ENCODE data around the gene ARIH2.
A peak's percentile ranks its signal among the peaks of the same experiment; 100 is the strongest.

ARIH2 gene

GRCh38 chr3:49020330-49021212 lies 101.9 kb downstream of the ARIH2 start:
- no peak for DNase-seq

DNA sequence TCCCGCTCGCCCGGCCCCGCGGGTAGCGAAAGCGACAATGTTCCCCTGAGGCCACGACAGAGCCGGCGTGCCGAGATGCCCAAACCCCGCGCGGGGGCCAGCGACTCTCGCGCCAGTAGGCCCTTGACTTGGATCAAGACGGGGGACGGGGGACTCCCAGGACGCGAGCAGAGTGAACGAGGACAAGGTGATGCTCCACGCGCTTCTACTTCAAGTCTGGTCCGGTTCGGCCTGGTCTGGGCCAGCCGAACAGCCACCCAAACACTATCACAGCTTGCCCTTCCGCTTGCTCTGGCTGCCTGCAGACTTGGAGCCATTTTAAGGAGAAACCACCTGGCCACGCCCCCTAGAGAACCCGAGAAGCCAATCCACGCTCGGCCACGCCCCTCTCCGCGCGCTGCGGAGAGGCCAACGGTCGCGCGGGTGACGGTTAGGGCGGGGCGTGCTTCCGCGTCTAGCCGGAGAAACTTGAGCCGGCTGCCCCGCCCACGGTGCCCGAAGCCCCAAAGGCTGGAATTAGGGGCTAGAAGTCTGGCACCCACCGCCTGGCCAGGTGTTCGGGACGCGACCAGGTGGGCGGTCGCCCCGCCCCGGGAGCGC lies 102.7 kb downstream of the ARIH2 start:
- DNase-seq, result peak; percentile 90

DNA sequence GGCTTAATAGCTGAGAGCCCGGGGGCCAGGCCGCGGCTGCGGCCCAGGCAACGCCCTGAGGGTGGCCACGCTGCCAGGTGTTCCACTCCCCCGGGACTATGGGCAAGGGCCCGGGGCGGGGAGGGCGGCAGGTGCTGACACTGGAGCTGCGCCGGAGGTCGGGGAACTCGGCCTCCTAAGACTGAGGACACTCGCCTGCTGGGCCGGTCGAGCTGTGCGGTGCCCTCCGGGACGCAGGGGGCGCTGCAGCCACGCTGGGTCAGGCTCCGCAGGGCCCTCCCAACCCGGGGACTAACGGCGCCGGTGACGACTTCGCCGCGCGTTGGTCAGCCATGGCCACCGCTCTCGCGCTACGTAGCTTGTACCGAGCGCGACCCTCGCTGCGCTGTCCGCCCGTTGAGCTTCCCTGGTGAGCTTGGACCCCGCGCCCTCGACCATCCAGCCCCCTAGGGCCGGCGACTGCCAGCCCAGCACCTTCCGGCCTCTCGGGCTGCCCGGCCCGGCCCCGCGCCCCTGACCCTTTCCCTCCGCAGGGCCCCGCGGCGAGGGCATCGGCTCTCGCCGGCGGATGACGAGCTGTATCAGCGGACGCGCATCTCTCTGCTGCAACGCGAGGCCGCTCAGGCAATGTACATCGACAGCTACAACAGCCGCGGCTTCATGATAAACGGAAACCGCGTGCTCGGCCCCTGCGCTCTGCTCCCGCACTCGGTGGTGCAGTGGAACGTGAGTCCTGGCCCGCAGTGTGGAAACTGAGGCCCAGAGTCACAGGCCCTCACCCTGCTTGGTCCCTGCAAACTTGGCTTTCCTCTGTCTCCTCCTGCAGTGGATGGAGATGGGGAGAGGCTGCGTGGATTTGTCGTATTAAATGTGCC lies 103.4 kb downstream of the ARIH2 start, which contains the start of gene NDUFAF3:
NDUFAF3 (plus strand) TSS at position 309 of the 875 bp plus-strand sequence; CDS start at position 333, 24 bp downstream.
- peak; percentile 73 for DNase-seq

GRCh38 chr3:49022688-49023171 lies 104.1 kb downstream of the ARIH2 start:
- DNase-seq, result no peak

DNA sequence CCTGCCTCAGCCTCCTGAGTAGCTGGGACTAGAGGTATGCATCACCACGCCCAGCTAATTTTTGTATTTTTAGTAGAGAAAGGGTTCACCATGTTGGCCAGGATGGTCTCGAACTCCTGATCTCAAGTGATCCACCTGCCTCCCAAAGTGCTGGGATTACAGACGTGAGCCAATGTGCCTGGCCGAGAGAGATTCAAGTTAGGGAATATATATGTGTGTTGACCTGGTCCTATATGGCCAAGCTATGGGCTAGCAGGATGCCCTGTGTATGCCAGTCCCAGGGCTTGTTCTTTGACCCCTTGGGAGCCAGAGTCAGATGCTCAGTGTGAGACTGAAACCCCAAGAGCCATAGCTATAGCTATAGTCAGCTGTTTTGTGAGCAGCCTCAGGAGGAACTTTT lies 105.1 kb downstream of the ARIH2 start:
- DNase-seq, result no peak

- no peak for DNase-seq
These were observed 105.8 kb downstream of the ARIH2 start for GRCh38 chr3:49024449-49024848.

GRCh38 chr3:49025005-49025792 lies 106.6 kb downstream of the ARIH2 start:
- no peak for DNase-seq

GRCh38 chr3:49025793-49026520 lies 107.3 kb downstream of the ARIH2 start:
- no peak for DNase-seq

DNA sequence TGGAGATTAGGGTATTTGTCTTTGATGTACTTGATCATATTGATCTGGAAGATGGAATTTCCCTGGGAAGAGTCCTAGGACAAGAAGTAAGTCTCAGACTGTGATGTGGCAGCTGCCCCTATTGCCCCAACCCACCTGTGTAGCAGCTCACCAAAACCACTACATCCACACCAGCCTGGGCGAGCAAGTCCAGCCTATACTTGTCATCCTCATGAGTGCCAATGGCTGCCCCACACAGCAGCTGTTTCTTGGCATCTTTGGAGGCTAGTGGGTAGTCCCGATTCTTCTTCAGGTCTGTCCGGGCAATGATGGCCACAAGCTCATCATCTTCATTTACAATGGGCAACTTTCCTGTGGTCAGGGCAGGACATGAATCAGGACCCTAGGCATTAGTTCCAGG lies 107.9 kb downstream of the ARIH2 start:
- DNase-seq, result no peak

- no peak for DNase-seq
These were observed 109.0 kb downstream of the ARIH2 start for GRCh38 chr3:49027634-49028033.

DNA sequence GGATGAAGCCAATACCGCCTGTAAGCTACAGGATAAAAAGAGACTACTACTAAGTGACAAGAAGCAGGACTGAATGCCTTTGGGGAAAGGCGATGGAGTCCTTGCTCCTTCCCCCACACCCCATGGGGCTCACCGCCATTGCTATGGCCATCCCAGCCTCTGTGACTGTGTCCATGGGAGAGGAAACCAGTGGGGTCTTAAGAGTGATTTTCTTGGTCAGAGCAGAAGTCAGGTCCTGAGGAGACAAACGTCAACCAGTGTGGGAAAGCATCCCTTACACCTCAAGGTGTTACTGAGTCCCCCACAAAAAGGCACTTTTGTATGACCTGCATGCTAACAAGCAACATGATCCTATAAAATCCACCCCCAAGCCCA lies 109.6 kb downstream of the ARIH2 start:
- DNase-seq, result no peak

- peak; percentile 31 for DNase-seq
These were observed 110.3 kb downstream of the ARIH2 start, which contains the start of gene IMPDH2 for GRCh38 chr3:49028673-49029562. Gene IMPDH2 (minus strand): TSS chr3:49029398. CDS start chr3:49029350, 48 bp downstream.

DNA sequence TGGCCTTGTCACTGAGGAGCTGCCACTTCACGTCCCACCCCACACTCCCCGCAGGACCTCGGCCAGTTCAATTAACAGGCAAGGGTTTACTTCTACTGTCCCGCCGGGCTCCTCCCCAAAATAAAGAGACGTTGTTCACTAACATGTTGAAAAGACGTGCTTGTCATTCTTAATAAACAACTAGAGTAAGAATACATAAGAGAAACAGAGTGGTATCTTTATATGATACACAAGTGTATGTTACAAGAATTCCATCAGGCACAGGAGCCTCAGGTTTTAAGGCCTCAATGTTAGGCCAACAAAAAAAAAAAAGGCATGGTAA lies 110.9 kb downstream of the ARIH2 start:
- no peak for DNase-seq

DNA sequence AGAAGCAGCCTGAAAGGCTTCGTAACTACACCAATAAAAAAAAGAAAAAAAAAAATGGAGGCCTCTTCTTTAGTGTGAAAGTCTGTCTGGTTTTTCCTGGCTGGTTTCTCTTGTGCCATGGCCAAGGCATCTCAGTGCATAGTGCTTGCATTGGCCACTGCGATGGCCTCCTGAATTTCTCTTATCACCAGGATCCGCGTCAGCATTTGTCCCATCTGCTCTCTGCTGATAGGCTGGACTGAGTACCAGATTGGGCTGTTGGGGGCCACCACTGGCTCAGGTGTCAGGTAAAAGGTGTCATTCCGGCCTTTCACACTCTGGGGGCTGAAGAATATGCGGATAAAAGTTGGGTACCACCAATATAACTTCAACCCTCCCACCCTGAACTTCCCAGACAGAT lies 111.7 kb downstream of the ARIH2 start:
- no peak for DNase-seq

GRCh38 chr3:49032646-49033304 lies 114.1 kb downstream of the ARIH2 start:
- DNase-seq, result no peak

GRCh38 chr3:49034650-49035049 lies 116.0 kb downstream of the ARIH2 start:
- no peak for DNase-seq

DNA sequence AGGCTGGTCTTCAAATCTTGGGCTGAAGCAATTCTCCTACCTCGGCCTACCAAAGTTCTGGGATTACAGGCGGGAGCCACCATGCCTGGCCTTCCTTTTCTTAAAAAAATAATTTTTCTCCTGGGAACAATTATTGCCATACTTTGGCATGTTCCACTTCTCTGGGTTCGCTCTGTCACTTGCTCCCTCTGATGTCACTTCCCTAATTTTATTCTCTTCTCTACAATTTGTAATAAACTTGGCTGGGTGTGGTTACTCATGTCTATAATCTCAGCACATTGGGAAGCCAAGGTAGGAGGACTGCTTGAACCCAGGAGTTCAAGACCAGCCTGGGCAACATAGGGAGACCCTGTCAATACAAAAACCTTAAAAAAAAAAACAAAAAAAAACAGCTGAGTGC lies 116.6 kb downstream of the ARIH2 start:
- DNase-seq, result no peak

Data from NCI-H1417 treated with DMSO at 0.1 percent for 48 hours (cell line).